Tibial nerve (tissue), 4 donors: Measurements from ENCODE around the gene TBX20. TPM values are rescaled to one million over a fixed set of nuclear protein-coding genes. Genes with fewer than 3 reads are reported as not detected.

Experiments used
- DNase-seq, 2 donors: peaks; one replicate each; pipeline ENCODE4 v3.0.0-alpha.2; 2019; ENCODE audit warnings: low spot score in 2 of 2
- H3K27ac ChIP-seq, 4 donors: fragments of 200-600 bp; sonication (generic) in 3 of 4; one replicate each; pipeline ENCODE4 v1.5.1; 2017 to 2019; ENCODE audit warnings: mild to moderate bottlenecking in 1 of 4
- H3K27me3 ChIP-seq, 2 donors: fragments of 200-600 bp; sonication (generic) in 1 of 2; one replicate each; pipeline versions ENCODE4 v1.5.1 to v1.6.0; 2017 to 2019
- H3K36me3 ChIP-seq, 3 donors: fragments of 200-600 bp; sonication (generic); one replicate each; pipeline ENCODE4 v1.5.1; 2018 to 2019
- H3K4me1 ChIP-seq, 4 donors: fragments of 200-600 bp; sonication (generic) in 3 of 4; one replicate each; pipeline ENCODE4 v1.5.1; 2017 to 2019
- H3K4me3 ChIP-seq, 4 donors: fragments of 200-600 bp; sonication (generic) in 3 of 4; one replicate each; pipeline ENCODE4 v1.5.1; 2017 to 2019; ENCODE audit warnings: mild to moderate bottlenecking in 1 of 4, moderate library complexity in 1 of 4
- H3K9me3 ChIP-seq, 4 donors: fragments of 200-600 bp; sonication (generic) in 3 of 4; one replicate each; pipeline ENCODE4 v1.5.1; 2017 to 2019
- EP300 ChIP-seq, 2 donors: sonication (generic); formaldehyde crosslinking; IDR thresholded peaks; one replicate each; pipeline ENCODE4 v1.6.1; 2017; ENCODE audit warnings: antibody characterized with exemption in 2 of 2, mild to moderate bottlenecking in 1 of 2
- POLR2A ChIP-seq, 2 donors: fragments of 450-650 bp; IDR thresholded peaks; one replicate each; pipeline ENCODE4 v1.6.1; 2017; ENCODE audit warnings: antibody characterized with exemption in 2 of 2, mild to moderate bottlenecking in 2 of 2, moderate library complexity in 2 of 2
- WGBS, 2 donors: methylation state at CpG; one replicate each; pipeline ENCODE4 v1.1.5; 2018; 5-methylcytosine and 5-hydroxymethylcytosine counted together
- total RNA-seq, 4 donors: library from RNA; depleted of rRNA; stranded (reverse); fragments of >200 nt; gene quantifications; one replicate each; pipeline ENCODE4 v1.1.0, GENCODE V29; 2016
- TF ChIP-seq, protein P1 (sequence below), 5 experiments: fragments of 200-600 bp in 3 of 5; fragments of 450-650 bp in 2 of 5; sonication (generic) in 3 of 5; IDR thresholded peaks; one replicate each; pipeline ENCODE4 v1.5.1; 2016 to 2019; ENCODE audit warnings: antibody characterized with exemption in 5 of 5, mild to moderate bottlenecking in 3 of 5, moderate library complexity in 2 of 5

Gene TBX20
- total RNA-seq, 4 donors from 2014 or later, result 0.42 TPM; not detected in 3

DNA sequence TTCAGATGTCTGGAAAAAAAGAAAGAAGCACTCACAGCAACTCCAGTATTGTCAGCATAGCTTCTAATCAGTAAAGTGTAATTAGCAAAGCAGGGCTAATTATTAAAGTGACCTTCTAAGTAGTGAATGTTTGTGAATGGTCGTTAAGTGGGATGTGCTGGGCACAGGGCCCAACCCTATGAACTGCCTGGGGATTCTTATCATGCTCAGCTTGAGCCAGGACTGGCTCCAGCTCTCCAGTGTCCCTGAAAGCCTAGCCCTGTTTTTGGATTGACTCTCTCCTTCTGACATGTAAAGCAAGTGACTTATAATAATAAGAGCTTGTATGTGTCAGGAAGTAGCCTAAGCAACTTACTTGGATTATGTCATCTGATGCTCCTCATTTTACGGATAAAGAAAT, 9.5 kb upstream of the TBX20 start:
- H3K4me1 ChIP-seq, result peaks cover 0 to 20% (median 0%) of the 10 kb centered on the region in 4 donors
- no peak overlapping the region for H3K4me3 ChIP-seq
- peaks cover 0 to 71% of the 10 kb centered on the region in 2 donors for H3K27me3 ChIP-seq
- no peaks in the 10 kb centered on the region for H3K36me3 ChIP-seq
- TF ChIP-seq, protein P1, sequence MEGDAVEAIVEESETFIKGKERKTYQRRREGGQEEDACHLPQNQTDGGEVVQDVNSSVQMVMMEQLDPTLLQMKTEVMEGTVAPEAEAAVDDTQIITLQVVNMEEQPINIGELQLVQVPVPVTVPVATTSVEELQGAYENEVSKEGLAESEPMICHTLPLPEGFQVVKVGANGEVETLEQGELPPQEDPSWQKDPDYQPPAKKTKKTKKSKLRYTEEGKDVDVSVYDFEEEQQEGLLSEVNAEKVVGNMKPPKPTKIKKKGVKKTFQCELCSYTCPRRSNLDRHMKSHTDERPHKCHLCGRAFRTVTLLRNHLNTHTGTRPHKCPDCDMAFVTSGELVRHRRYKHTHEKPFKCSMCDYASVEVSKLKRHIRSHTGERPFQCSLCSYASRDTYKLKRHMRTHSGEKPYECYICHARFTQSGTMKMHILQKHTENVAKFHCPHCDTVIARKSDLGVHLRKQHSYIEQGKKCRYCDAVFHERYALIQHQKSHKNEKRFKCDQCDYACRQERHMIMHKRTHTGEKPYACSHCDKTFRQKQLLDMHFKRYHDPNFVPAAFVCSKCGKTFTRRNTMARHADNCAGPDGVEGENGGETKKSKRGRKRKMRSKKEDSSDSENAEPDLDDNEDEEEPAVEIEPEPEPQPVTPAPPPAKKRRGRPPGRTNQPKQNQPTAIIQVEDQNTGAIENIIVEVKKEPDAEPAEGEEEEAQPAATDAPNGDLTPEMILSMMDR (IDR thresholded peaks at IDR 0.05), result no peak
- TF ChIP-seq POLR2A (IDR thresholded peaks at IDR 0.05) (no peak), EP300 (IDR thresholded peaks at IDR 0.05) (no peak)
- H3K9me3 ChIP-seq, result no peaks in the 10 kb centered on the region
- WGBS, 2 donors, result 44% methylated on average over 2 of the region's 2 CpGs
- no peak overlapping the region for H3K27ac ChIP-seq
- no peak for DNase-seq

DNA sequence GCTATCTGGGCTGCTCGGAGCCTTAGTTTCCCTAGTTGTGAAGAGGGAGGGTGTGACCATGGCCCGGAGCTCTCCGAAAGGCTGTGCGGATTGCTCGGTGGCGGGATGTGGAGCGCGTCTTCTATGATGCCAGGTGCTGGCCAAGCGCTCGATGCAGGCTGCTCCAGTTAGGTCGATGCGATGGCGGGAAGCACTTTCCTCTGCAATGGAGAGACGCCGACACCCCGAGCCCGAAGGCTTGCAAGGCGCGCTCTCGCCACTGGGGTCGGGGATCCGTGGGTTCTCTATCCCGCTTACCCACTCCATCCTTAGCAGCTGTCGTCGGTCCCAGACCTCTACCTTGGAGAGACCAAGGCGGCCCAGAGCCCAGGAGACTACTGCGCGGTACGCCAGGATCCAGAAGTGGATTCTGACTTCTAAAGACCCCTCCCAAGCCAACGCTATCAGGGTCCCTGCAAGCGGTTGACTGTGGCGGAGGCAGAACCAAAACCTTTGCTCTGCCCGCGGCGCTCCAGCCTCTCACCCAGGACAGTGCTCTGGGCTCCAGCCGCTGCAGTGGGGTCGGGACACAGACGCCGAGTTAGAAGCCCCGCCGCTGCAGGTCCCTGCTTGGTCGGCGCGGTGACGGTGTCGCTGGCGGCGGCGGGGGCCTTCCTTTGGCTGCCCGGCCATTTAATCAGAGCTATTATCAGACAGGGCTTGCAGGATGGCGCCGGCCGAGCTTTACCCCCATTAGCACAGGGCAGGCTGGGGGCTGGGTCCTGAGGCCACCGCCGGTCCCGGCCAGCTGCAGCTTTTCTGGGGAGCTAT, 7.8 kb upstream of the TBX20 start:
- DNase-seq, result no peak
- peak overlapping the region in 1 of 4 donors; percentile 16 for H3K4me3 ChIP-seq
- WGBS, 2 donors, result 4 to 6% methylated on average over 13 to 25 of the region's 56 CpGs
- TF ChIP-seq, protein P1 (IDR thresholded peaks at IDR 0.05), result peak in 1 of 5 experiments; percentile 6
- TF ChIP-seq POLR2A (IDR thresholded peaks at IDR 0.05), result no peak
- no peaks in the 10 kb centered on the region for H3K36me3 ChIP-seq
- peaks cover 0 to 34% (median 4%) of the 10 kb centered on the region in 4 donors for H3K4me1 ChIP-seq
- no peaks in the 10 kb centered on the region for H3K9me3 ChIP-seq
- H3K27me3 ChIP-seq, result peaks cover 0 to 88% of the 10 kb centered on the region in 2 donors
- H3K27ac ChIP-seq, result no peak overlapping the region

DNA sequence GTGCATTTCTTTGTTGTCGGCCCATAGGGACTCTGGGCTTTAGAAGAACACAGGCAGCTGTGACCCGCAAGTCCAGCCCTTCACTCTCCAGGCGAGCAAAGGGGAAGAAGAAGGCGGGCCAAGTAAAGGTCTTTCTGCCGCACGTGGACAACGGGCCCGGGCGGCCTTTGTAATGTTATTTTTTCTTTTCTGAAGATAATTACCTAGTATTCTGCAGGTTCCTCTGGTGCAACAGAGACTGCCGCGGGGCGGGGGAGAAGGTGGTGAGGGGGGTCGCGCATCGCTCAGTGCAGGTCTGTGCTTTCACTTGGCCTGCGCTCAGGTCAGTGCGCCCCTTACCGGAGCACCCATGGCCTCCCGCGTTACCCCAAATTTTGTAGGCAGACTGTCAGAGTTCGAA, 7.1 kb upstream of the TBX20 start:
- 12 to 22% methylated on average over 21 of the region's 21 CpGs for WGBS, 2 donors
- no peak overlapping the region for H3K4me3 ChIP-seq
- TF ChIP-seq POLR2A (IDR thresholded peaks at IDR 0.05) (no peak), EP300 (IDR thresholded peaks at IDR 0.05) (no peak)
- TF ChIP-seq, protein P1 (IDR thresholded peaks at IDR 0.05), result no peak
- H3K36me3 ChIP-seq, result no peaks in the 10 kb centered on the region
- no peaks in the 10 kb centered on the region for H3K9me3 ChIP-seq
- H3K4me1 ChIP-seq, result peaks cover 0 to 34% (median 4%) of the 10 kb centered on the region in 4 donors
- no peak for DNase-seq
- H3K27me3 ChIP-seq, result peaks cover 0 to 91% of the 10 kb centered on the region in 2 donors
- H3K27ac ChIP-seq, result no peak overlapping the region

DNA sequence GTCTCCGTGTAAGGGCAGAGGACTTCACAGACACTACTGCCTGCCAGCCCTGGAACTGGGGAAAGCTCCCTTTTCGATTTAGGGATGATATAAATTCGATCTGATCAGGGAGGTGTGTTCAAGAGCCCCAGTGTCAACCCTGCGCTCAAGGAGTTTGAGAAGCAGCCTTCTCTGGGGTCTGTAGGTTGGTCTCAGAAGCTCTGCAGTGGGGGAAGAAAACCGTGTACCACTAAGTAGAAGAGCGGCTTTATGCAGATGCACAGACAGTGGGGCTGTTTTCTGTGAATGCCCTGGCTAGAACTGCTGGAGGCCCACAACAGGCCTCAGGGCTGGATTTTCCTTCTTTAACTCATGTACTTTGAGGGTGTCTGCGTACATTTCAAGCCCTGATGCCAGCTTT, 6.3 kb upstream of the TBX20 start:
- H3K36me3 ChIP-seq, result no peaks in the 10 kb centered on the region
- no peak for DNase-seq
- 66 to 71% methylated on average over 7 of the region's 7 CpGs for WGBS, 2 donors
- H3K9me3 ChIP-seq, result no peaks in the 10 kb centered on the region
- TF ChIP-seq, protein P1 (IDR thresholded peaks at IDR 0.05), result no peak
- TF ChIP-seq EP300 (IDR thresholded peaks at IDR 0.05) (no peak), POLR2A (IDR thresholded peaks at IDR 0.05) (no peak)
- no peak overlapping the region for H3K27ac ChIP-seq
- no peak overlapping the region for H3K4me3 ChIP-seq
- H3K4me1 ChIP-seq, result peaks cover 0 to 34% (median 4%) of the 10 kb centered on the region in 4 donors
- peaks cover 0 to 98% of the 10 kb centered on the region in 2 donors for H3K27me3 ChIP-seq

DNA sequence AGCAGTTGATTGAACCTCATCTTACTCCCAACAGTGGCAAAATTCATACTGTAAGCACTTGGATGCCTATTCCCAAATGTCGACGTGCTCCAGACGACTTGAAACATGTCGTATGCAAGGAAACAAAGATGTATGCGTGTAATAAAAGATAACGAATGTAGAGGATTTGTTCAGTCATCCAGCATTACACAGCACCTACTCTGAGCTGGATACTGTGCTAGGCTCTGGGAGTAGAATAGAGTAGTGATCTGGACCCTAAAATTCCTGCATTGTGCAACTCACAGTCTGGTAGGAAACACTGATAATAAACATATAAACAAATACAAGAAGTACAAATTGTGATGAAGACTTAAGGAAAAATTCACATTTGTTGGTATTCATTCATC, 5.6 kb upstream of the TBX20 start:
- H3K4me3 ChIP-seq, result no peak overlapping the region
- no peaks in the 10 kb centered on the region for H3K36me3 ChIP-seq
- 22 to 38% methylated on average over 6 of the region's 6 CpGs for WGBS, 2 donors
- no peak for DNase-seq
- peaks cover 0 to 100% of the 10 kb centered on the region in 2 donors for H3K27me3 ChIP-seq
- peaks cover 0 to 38% (median 4%) of the 10 kb centered on the region in 4 donors for H3K4me1 ChIP-seq
- TF ChIP-seq POLR2A (IDR thresholded peaks at IDR 0.05), result no peak
- TF ChIP-seq, protein P1 (IDR thresholded peaks at IDR 0.05), result no peak
- TF ChIP-seq EP300 (IDR thresholded peaks at IDR 0.05), result no peak
- no peaks in the 10 kb centered on the region for H3K9me3 ChIP-seq
- H3K27ac ChIP-seq, result no peak overlapping the region
